Colonic mucosa (tissue), 4 donors: ENCODE data around the gene KDM6B. TPM values are rescaled to one million over a fixed set of nuclear protein-coding genes. Genes with fewer than 3 reads are reported as not detected.

Experiments used
- DNase-seq: peaks from one replicate; pipeline ENCODE4 v3.0.0-alpha.2; 2020
- H3K27ac ChIP-seq: fragments of 200-600 bp; one replicate; pipeline ENCODE4 v1.8.0; 2021
- H3K27me3 ChIP-seq: fragments of 200-600 bp; one replicate; pipeline ENCODE4 v1.8.0; 2021
- H3K36me3 ChIP-seq: fragments of 200-600 bp; one replicate; pipeline ENCODE4 v1.8.0; 2021
- H3K4me1 ChIP-seq: fragments of 200-600 bp; one replicate; pipeline ENCODE4 v1.8.0; 2021; ENCODE audit warnings: mild to moderate bottlenecking
- H3K4me3 ChIP-seq: fragments of 200-600 bp; one replicate; pipeline ENCODE4 v1.8.0; 2021
- H3K9ac ChIP-seq, 2 donors: one replicate each; pipeline ENCODE4 v1.7.0; 2013; ENCODE audit warnings: control low read depth in 2 of 2, low read depth in 2 of 2, low read length in 2 of 2
- H3K9me3 ChIP-seq: fragments of 200-600 bp; one replicate; pipeline ENCODE4 v1.8.0; 2021
- intact Hi-C: fragments of 100-400 bp; cut with DNase I; formaldehyde crosslinking; loops from one replicate; pipeline ENCODE4 v1.14.1; 2022
- total RNA-seq, 2 donors: library from RNA; stranded (reverse); fragmentation: NEBNext Ultra II Directional in 1 of 2; extraction: Animal tissue kit (Norgen Biotek cat#: 25700) in 1 of 2; gene quantifications; one replicate each; pipeline ENCODE4 v1.2.1, GENCODE V29; 2021
- TF ChIP-seq, protein P1 (sequence below): fragments of 200-600 bp; IDR thresholded peaks from one replicate; pipeline ENCODE4 v1.8.0; 2022; ENCODE audit warnings: antibody characterized with exemption, mild to moderate bottlenecking
- donor health status: healthy.
- donor health status: DM: no; HTN: no; CAD: no.
- donor health status: DM: no; HTN: no; CAD: no.

KDM6B gene
- total RNA-seq, 2 donors from 2014 or later, result 32.7 to 42.6 TPM

DNA sequence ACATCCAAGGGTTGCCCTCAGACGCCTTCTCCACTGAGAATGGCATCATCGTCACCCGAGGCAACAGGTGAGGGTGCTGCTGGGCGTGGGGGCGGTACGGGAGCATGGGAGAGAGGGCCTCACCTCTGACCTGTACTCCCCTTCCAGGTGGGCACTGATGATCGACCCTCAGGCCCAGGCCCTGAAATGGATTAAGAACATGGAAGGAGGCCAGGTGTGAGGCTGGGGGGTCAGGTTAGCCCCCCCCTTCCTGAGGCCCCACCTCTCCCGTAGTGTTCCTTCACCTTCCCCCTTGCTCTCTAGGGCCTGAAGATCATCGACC lies 16.4 kb upstream of the KDM6B start:
- no peak for DNase-seq
- Histone ChIP-seq H3K4me1 (no peaks in the 10 kb centered on the region), H3K9me3 (no peaks in the 10 kb centered on the region), H3K36me3 (no peaks in the 10 kb centered on the region), H3K4me3 (no peak overlapping the region), H3K27ac (no peak overlapping the region), H3K9ac (no peak overlapping the region), H3K27me3 (no peaks in the 10 kb centered on the region)
- TF ChIP-seq, protein P1, sequence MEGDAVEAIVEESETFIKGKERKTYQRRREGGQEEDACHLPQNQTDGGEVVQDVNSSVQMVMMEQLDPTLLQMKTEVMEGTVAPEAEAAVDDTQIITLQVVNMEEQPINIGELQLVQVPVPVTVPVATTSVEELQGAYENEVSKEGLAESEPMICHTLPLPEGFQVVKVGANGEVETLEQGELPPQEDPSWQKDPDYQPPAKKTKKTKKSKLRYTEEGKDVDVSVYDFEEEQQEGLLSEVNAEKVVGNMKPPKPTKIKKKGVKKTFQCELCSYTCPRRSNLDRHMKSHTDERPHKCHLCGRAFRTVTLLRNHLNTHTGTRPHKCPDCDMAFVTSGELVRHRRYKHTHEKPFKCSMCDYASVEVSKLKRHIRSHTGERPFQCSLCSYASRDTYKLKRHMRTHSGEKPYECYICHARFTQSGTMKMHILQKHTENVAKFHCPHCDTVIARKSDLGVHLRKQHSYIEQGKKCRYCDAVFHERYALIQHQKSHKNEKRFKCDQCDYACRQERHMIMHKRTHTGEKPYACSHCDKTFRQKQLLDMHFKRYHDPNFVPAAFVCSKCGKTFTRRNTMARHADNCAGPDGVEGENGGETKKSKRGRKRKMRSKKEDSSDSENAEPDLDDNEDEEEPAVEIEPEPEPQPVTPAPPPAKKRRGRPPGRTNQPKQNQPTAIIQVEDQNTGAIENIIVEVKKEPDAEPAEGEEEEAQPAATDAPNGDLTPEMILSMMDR, result no peak
- intact Hi-C loops, result no loop called here

DNA sequence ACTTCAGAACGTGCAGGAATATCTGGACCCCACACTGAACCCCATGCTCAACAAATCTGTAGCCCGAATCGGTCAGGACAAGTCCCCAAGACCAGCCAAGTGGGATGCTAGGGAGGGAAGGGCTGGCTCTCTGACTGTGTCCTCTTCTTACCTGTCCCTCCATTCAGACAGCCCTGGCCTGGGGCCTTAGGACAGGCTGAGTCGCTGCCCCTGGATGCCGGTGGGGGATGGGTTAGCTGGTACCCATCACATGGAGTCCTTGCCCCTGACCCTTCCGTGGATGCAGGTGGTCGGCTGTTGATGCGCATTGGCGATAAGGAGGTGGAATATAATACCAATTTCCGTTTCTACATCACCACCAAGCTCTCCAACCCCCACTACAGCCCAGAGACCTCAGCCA lies 16.0 kb upstream of the KDM6B start:
- intact Hi-C loops, result no loop called here
- Histone ChIP-seq H3K36me3 (no peaks in the 10 kb centered on the region), H3K9ac (no peak overlapping the region), H3K27ac (no peak overlapping the region), H3K27me3 (no peaks in the 10 kb centered on the region), H3K4me3 (no peak overlapping the region), H3K9me3 (no peaks in the 10 kb centered on the region), H3K4me1 (no peaks in the 10 kb centered on the region)
- no peak for DNase-seq
- TF ChIP-seq, protein P1, result no peak

DNA sequence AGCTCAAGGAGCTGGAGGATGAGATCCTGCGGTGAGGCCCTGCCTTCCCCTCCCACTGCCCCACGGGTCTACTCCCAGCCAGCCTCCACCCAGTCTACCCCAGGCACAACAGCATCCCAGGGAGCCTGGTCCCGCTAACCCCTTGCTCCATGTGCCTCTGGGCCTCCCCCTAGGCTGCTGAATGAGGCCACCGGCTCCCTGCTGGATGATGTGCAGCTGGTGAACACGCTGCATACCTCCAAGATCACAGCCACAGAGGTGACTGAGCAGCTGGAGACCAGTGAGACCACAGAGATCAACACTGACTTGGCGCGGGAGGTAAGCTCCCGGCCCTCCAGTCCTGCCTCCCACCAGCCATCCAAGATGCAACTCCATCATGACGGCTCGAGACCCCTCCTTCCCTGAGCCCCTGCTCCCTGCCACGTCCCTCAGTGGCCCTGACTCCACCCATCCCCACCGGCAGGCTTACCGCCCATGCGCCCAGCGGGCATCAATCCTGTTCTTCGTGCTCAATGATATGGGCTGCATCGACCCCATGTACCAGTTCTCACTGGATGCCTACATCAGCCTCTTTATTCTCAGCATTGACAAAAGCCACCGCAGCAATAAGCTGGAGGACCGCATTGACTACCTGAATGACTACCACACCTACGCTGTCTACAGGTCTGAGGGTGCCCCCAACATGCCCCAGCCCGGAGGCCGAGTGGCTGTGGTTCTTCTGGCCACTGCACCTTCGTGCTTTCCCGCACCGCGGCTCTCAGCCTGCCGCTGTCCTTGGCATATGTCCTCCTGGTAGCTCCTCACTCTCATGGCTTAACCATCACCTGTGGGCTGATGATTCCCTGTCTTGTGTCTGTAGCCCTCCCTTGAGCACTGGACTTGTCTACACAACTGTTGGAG lies 15.0 kb upstream of the KDM6B start:
- Histone ChIP-seq H3K27ac (no peak overlapping the region), H3K4me1 (no peaks in the 10 kb centered on the region), H3K9ac (no peak overlapping the region), H3K36me3 (no peaks in the 10 kb centered on the region), H3K9me3 (no peaks in the 10 kb centered on the region), H3K4me3 (no peak overlapping the region), H3K27me3 (no peaks in the 10 kb centered on the region)
- DNase-seq, result no peak
- TF ChIP-seq, protein P1, result no peak
- intact Hi-C loops, result no loop called here

DNA sequence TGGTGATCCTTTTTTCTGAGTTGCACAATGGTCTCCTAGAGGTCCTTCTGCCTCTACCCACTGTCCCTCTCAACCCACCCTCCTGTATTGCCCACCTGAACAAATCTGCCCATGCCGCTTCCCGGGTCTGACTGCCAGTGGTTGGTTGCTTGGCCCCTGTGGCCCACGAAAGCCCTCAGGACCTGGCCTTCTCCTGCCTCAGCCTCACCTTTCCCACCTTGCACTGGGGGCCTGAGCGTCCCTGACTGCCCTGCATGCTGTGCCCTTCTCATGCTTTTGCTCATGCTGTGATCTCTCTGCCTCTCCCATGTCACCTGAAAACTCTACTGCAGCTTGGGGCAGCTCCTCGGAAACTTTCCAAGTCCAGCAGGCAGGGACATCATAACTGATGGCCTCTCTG lies 13.8 kb upstream of the KDM6B start:
- no peak for DNase-seq
- no peak overlapping the region for H3K4me3 ChIP-seq
- H3K27ac ChIP-seq, result no peak overlapping the region
- no peak overlapping the region for H3K9ac ChIP-seq
- no peaks in the 10 kb centered on the region for H3K36me3 ChIP-seq
- H3K9me3 ChIP-seq, result no peaks in the 10 kb centered on the region
- H3K27me3 ChIP-seq, result no peaks in the 10 kb centered on the region
- H3K4me1 ChIP-seq, result no peaks in the 10 kb centered on the region
- intact Hi-C loops, result no loop called here
- TF ChIP-seq, protein P1, result no peak

DNA sequence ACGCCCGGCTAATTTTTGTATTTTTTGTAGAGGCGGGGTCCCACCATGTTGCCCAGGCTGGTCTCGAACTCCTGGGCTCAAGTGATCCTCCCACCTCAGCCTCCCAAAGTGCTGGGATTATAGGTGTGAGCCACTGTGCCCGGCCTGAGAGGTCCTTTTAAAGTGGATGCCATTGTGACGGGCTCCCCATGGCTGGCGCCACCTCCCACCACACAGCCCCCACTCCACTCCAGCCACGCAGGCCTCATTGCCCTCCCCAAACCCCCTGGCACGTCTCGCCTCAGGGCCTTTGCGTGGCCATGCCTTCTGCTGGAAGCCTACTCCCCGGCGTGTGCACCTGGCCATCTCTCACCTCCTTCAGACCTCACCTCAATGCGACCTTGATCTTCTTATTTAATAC lies 11.9 kb upstream of the KDM6B start:
- Histone ChIP-seq H3K9me3 (no peaks in the 10 kb centered on the region), H3K9ac (no peak overlapping the region), H3K36me3 (no peaks in the 10 kb centered on the region), H3K27me3 (no peaks in the 10 kb centered on the region), H3K4me3 (no peak overlapping the region), H3K4me1 (no peaks in the 10 kb centered on the region), H3K27ac (no peak overlapping the region)
- intact Hi-C loops, result no loop called here
- TF ChIP-seq, protein P1, result no peak
- DNase-seq, result no peak
